ENCODE results near the gene PM20D1. TPM values are rescaled to one million over a fixed set of nuclear protein-coding genes. Genes with fewer than 3 reads are reported as not detected.

Gene PM20D1, protein sequence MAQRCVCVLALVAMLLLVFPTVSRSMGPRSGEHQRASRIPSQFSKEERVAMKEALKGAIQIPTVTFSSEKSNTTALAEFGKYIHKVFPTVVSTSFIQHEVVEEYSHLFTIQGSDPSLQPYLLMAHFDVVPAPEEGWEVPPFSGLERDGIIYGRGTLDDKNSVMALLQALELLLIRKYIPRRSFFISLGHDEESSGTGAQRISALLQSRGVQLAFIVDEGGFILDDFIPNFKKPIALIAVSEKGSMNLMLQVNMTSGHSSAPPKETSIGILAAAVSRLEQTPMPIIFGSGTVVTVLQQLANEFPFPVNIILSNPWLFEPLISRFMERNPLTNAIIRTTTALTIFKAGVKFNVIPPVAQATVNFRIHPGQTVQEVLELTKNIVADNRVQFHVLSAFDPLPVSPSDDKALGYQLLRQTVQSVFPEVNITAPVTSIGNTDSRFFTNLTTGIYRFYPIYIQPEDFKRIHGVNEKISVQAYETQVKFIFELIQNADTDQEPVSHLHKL
- total RNA-seq = not detected in 2 replicates

DNA sequence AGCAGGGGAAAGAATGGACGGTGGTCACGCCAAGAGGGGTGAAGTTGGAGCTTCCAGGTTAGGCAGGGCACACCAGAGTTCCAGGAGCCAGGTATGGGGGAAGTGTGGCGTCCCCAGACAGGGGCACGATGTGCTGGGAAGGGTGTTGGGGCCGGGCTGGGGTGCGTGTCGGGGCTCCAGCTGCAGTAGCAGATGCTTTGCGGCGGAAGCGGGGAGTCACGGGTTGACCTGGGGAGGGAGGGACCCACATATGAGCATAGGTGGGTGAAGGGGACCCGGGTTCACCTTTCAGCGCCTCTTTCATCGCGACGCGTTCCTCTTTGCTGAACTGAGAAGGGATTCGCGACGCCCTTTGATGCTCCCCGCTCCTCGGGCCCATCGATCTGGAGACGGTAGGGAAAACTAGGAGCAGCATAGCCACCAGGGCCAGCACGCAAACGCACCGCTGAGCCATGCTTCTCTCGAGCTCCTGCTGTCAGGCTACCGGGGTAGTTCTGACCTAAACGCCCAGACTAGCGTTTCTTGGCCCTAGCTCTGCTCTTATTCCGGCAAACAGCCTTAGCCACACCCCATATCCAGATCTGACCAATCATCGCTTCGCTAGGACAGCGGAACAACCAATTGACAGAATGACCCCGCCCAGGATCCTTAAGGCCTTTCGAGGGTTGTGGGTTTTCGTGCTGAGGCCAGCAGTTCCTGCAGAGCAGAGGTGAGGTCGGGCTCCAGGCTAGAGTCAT is at the start of gene PM20D1:
TSS of gene PM20D1 (minus strand) at position 514 of the 737 bp plus-strand sequence. CDS start at position 454, 60 bp downstream.

DNA sequence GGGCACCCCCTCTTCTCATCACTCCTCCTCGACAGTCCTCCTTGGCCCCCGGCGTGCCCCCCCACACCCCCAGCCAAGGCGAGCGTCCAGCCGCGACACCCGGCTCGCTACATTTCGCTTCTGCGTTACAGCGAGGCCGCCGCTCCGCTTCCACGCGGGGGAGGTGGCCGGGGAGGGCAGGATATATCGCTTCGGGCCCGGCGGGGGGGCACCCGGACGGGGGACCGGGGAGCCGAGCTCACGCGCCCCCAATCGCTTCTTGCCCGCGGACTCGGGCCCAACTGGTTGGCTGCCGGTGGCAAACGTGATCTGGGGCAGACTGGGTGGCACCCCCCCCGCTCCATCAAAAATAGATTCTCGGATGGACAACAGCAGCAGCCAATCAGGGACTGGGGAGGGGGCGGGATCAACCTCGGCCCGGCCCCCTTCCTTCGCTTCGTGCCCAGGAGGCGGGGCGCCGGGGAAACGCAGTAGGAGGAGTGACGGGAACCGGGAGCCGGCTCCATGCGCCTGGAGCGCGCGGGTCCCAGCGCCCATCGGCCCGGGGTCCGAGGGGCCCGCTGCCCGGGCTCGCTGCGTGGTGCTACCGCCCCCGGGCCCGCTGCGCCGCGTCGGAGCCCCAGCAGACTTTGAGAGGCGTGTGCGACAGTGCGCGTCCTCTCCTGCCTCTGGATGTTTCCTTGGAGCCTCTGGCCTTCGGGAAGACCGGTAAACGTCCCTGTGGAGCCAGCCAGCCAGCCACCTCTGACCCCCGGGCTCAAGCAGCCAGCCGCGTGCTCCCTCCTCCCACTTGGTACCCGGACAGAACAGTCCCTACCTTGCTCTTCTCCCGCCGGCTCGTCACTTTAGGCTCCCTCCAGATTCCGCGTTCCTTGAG is 36.8 kb downstream of the PM20D1 start, which contains the start of gene SLC41A1:
TSS of gene SLC41A1 (minus strand) at position 321 of the 877 bp plus-strand sequence. CDS start 2,757 bp downstream, outside the sequence.

Other genes starting within 250 kb of the PM20D1 start
- 9.3 and 12.1 TPM in 2 replicates for gene ELK4, start 218.1 kb downstream of the PM20D1 start, total RNA-seq
- gene SLC45A3, start 169.6 kb downstream of the PM20D1 start, total RNA-seq = 3.0 and 6.3 TPM in 2 replicates
- gene NUCKS1, start 100.0 kb downstream of the PM20D1 start, total RNA-seq = 67.5 and 72.4 TPM in 2 replicates
- 20.9 and 25.4 TPM in 2 replicates for gene RAB29, start 74.7 kb downstream of the PM20D1 start, total RNA-seq
- gene SLC41A1, start 36.9 kb downstream of the PM20D1 start, total RNA-seq = 16.3 and 16.6 TPM in 2 replicates
- gene SLC26A9, start 93.3 kb upstream of the PM20D1 start, total RNA-seq = not detected in 2 replicates
- gene RAB7B, start 153.3 kb upstream of the PM20D1 start, total RNA-seq = 28.8 and 48.5 TPM in 2 replicates
- 0.08 and 0.34 TPM in 2 replicates for gene CTSE, start 173.8 kb upstream of the PM20D1 start, total RNA-seq
- not detected in 2 replicates for gene RHEX, start 203.0 kb upstream of the PM20D1 start, total RNA-seq

Data from hair follicular keratinocyte (primary cell).